GM19099 (cell line): ENCODE results near the gene SPA17.

Experiments
- POLR2A ChIP-seq: IDR thresholded peaks from 3 replicates; pipeline ENCODE4 v1.6.1; 2011; ENCODE audit warnings: low read depth; ENCODE audit not compliant: insufficient read length; ENCODE audit errors: extremely low read depth

The SPA17 gene

GRCh38 chr11:124729571-124729970, 55.9 kb downstream of the SPA17 start:
- TF ChIP-seq POLR2A = no peak

DNA sequence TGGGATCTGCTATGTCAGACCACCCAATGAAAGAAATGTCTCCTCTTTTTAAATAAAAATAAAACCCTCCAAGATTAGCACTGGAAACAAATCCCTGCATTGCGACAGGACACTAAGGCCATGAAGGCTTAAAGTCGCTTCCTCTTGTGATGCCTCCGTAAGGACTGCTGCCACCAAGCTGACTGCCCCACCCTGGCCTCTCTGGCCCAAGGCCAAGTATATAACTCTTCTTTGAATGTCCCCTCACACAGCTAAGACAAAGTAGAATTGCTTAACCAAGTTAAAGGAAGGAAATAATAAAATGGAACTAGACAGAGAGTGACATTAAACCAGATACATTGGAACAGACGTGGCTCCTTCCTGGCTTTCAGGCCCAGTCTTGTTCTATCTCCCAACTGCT, 58.5 kb downstream of the SPA17 start:
- no peak for TF ChIP-seq POLR2A

DNA sequence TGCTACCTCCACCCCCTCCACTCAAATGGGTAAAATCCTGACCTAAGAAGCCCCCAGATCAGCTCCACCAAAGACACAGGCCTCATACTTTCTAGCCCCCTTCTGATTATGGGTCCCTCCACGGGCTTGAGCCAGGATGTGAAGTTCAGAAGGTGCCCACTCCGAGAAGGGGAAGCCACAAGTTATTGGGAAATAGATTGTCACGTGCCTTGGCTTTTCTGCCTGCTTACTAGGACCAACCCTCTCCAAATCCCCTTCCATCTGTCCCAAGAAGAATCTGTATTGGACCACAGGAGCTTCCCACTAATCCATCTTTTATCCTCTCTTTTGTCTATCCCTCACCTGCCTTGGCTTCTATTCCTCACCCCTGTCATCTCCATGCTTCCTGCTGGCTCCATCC, 63.0 kb downstream of the SPA17 start:
- TF ChIP-seq POLR2A = no peak

DNA sequence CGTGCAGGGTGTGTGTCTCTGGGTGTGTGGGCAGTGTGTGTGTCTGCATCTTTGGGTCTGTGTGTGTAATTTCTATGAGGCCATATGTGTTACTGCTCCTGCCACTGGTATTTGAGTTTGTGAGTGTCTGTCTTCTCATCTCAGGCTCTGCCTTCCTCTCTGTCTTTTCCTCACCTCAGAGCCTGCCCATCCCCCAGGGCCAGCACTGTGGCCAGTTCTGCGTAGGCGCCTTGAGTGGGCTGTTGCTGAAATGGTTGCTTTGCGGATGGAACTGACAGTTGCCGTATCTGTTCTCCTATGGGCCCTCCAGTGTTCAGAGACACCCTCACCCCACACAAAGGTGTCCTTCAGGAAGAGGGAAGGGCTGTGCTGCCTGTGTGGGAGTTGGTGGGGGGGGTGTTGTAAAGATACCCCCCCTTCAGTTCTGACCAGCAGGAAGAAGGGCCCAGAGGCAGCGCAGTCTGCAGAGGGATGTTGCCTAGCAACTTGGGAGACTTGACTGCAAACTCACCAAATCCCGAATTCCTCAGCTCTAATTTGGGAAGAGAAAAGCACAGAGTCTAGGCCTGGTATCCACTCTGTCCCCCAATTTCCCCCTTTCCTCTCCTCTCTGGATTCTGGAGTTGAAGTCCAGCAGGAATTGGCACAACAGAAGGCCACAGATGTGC, 64.1 kb downstream of the SPA17 start:
- TF ChIP-seq POLR2A = no peak

DNA sequence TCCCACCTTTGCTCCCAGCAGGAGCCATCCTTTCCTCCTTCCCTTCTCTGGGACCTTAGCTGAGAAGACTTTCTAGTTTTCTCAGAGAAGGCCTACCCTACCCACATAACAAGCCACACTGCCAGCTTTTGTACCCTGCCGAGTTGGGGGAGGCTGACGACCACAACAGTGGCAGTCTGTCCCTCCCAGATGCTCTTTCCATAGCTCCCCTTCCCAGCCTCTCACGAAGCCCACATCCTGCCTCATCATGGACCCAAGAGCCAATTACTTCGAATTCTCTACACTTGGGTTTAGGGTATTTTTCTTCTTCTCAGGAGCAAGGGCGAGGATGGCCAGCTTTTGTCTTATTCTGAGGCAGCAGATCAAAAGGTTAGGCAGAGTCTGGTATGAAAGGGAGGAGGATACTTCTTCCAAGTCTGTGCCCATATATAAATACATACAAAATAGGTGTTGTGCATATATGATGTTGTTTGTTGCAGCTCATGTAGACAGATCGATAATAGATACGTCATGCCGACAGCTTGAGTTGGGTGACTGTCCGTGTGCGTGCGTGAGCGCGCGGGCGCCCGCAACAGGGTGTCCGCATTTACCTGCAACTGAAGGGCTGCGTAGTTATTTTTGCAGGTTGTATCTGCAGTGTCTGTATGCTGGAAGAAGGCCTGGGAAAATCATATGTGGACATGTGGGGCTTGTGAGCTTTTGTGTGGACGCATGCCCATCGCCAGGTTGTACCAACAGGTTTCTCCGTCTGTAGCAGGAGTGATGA, 65.2 kb downstream of the SPA17 start:
- TF ChIP-seq POLR2A = no peak

- peak; percentile 35 for TF ChIP-seq POLR2A
These were observed 66.0 kb downstream of the SPA17 start, which contains the start of gene NRGN for GRCh38 chr11:124739479-124740276. NRGN (plus strand) TSS chr11:124739942; CDS start chr11:124740085, 143 bp downstream.

- peak; percentile 2 for TF ChIP-seq POLR2A
These were observed 66.7 kb downstream of the SPA17 start for GRCh38 chr11:124740277-124740882.

DNA sequence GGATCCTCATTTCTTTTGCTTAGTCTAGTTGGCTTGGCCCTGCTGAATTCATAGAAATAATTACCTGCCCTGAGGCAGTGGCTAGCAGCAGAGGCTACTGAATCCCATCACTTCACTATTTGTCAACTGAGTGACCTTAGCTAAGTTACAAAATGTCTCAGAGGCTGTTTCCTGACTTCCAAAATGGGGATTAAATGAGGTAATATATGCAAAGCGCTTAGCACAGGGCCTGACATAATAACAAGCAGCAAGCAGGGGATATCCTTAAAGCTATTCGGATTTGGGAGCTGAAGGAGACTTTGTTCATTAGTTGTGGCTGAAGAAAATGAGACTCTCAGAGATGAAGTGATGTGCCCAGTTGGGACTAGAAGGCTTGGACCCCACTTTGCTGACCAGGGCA, 68.9 kb downstream of the SPA17 start:
- no peak for TF ChIP-seq POLR2A

DNA sequence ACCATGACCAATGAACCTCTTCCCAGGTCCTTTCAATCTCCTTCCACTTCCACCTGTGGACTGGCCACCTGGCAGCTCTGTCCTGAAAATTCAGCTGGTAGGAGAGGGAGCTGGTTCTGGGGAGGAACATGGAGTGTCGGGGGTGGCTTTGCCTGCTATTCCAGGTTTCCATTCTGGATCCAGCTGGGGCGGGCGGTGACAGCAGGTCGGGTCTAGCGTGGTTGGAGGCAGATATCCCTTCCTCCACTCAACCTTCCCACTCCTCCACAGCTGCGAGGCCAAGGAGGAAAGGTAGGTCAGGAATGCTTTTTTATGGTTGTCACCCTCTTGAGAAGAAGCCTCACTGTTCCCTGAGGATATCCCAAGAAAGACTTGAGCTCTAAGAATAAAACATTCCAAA, 69.3 kb downstream of the SPA17 start:
- no peak for TF ChIP-seq POLR2A

- no peak for TF ChIP-seq POLR2A
These were observed 71.6 kb downstream of the SPA17 start for GRCh38 chr11:124745270-124745834.

GRCh38 chr11:124745835-124746620, 72.3 kb downstream of the SPA17 start:
- peak; percentile 37 for TF ChIP-seq POLR2A

DNA sequence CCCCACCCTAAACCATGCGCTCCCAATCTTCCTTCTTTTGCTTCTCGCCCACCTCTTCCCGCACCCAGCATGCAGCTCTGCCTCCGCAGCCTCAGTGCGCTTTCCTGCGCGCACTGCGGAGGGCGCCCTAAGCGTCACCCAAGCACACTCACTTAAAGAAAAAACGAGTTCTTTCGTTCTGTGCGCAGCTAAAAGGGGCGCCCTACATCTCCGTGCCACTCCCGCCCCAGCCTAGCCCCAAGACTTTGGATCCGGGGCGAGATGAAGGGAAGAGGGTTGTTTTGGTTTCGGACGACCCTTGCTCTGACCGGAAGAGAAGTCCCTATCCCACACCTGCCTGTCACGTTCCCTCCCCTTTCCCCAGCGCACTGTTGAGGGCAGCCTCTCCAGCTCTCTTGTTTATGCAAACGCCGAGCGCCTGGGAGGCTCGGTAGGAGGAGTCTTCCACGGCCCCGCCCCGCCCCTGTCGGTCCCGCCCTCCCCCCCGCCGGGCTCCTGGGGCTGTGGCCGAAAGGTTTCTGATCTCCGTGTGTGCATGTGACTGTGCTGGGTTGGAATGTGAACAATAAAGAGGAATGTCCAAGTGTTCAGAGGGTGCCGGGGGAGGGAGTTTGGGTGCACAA, 73.0 kb downstream of the SPA17 start:
- peak; percentile 64 for TF ChIP-seq POLR2A
